ENCODE results near the gene SESTD1. TPM values are rescaled to one million over a fixed set of nuclear protein-coding genes. Genes with fewer than 3 reads are reported as not detected.

Gene SESTD1
- total and polyA plus RNA-seq, 2 of the 13 experiments (the other 11 are each of a cell fraction or from before 2014, with no cell fraction given), result 74.4 to 101 TPM

- TF ChIP-seq FOXJ3 (CRISPR knock-in tag; IDR thresholded peaks at IDR 0.05; ENCODE audit: borderline replicate concordance) (0 out of 2 replicates have a peak, but pooled peaks have one; percentile 8), AKAP8 (CRISPR knock-in tag; IDR thresholded peaks at IDR 0.05) (no peak), MYNN (CRISPR knock-in tag; IDR thresholded peaks at IDR 0.05; ENCODE audit: low read depth) (no peak), BCL6 (CRISPR knock-in tag; IDR thresholded peaks at IDR 0.05) (peak; percentile 80; the same call in 1 of the 2 replicates), CEBPG (CRISPR knock-in tag; IDR thresholded peaks at IDR 0.05) (peak; percentile 68), RARA (CRISPR knock-in tag; IDR thresholded peaks at IDR 0.05) (0 out of 2 replicates have a peak, but pooled peaks have one; percentile 0), ZNF383 (CRISPR knock-in tag; IDR thresholded peaks at IDR 0.05; ENCODE audit: borderline replicate concordance) (no peak), SOX5 (CRISPR knock-in tag; IDR thresholded peaks at IDR 0.05; ENCODE audit: borderline replicate concordance) (peak; percentile 67; the same call in 1 of the 2 replicates), ZNF30 (CRISPR knock-in tag; IDR thresholded peaks at IDR 0.05) (no peak), ZBTB21 (CRISPR knock-in tag; IDR thresholded peaks at IDR 0.05) (peak; percentile 85), ZBTB34 (CRISPR knock-in tag; IDR thresholded peaks at IDR 0.05) (no peak), SAP130 (CRISPR knock-in tag; IDR thresholded peaks at IDR 0.05; ENCODE audit: low read depth) (peak; percentile 72; the same call in 1 of the 2 replicates), HOMEZ (CRISPR knock-in tag; IDR thresholded peaks at IDR 0.05; ENCODE audit: low read depth) (peak; percentile 42; the same call in 1 of the 2 replicates), GPN1 (CRISPR knock-in tag; IDR thresholded peaks at IDR 0.05; ENCODE audit: borderline replicate concordance) (no peak), DRAP1 (CRISPR knock-in tag; IDR thresholded peaks at IDR 0.05) (0 out of 2 replicates have a peak, but pooled peaks have one; percentile 15), SOX13 (IDR thresholded peaks at IDR 0.05) (no peak), SOX13 (CRISPR knock-in tag; conservative IDR thresholded peaks at IDR 0.05 in 1 of 2, IDR thresholded peaks at IDR 0.05 in 1 of 2) (peak in 1 of 2 experiments; percentile 65; a peak in 1 of 4 replicates), ZMAT3 (CRISPR knock-in tag; conservative IDR thresholded peaks at IDR 0.05) (no peak), POLR2G (IDR thresholded peaks at IDR 0.05; ENCODE audit: low read depth, low read length) (no peak), POGZ (CRISPR knock-in tag; IDR thresholded peaks at IDR 0.05) (0 out of 2 replicates have a peak, but pooled peaks have one; percentile 7), CREM (IDR thresholded peaks at IDR 0.05) (peak; percentile 58), CREM (CRISPR knock-in tag; IDR thresholded peaks at IDR 0.05) (no peak), PHF20 (CRISPR knock-in tag; IDR thresholded peaks at IDR 0.05) (no peak), ELF4 (CRISPR knock-in tag; IDR thresholded peaks at IDR 0.05; ENCODE audit: borderline replicate concordance) (0 out of 2 replicates have a peak, but pooled peaks have one; percentile 66), SOX6 (IDR thresholded peaks at IDR 0.05) (no peak), SOX6 (CRISPR knock-in tag; IDR thresholded peaks at IDR 0.05) (peak; percentile 42; the same call in 1 of the 2 replicates), ARID5B (CRISPR knock-in tag; IDR thresholded peaks at IDR 0.05) (peak; percentile 52; the same call in 1 of the 2 replicates)
Observed at GRCh38 chr2:179263015-179263414, 1.6 kb downstream of the SESTD1 start (continued).

All from HepG2 (cell line).